ENCODE results near the gene SMDT1. TPM values are rescaled to one million over a fixed set of nuclear protein-coding genes. Genes with fewer than 3 reads are reported as not detected.
"Not testable (repeated sequence)": the region's sequence is repeated elsewhere in the genome, so short reads cannot be mapped to it uniquely, and the experiment has no call there.

Gene SMDT1
- total RNA-seq, 1 donor from 2014 or later, result 179 TPM

DNA sequence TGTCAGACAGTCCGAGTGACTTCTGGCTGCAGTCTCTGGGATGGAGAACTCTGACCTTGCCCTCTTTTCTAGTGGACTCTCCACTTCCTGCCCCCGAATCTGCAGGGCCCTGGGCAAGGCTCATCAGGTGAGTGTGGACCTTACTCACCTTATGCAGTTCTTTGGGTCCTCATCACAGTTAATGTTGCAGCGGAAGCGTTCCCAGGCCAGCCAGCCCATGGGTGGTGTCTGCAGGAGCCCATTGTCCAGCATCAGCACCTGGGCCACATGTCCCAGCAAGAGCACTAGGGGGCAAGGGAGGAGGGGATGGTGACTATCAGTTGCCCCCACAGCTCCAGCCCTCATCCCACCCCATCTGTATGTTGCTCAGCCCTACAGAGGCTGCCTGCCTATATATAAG is 11.2 kb upstream of the SMDT1 start:
- ATAC-seq (ENCODE audit: poor library complexity) (no peak), DNase-seq (peak; percentile 17)
- intact Hi-C loops (cut with DNase I), result no loop called here

- intact Hi-C loops (cut with DNase I), result no loop called here
- DNase-seq, result peak; percentile 17
- peak; percentile 3 for ATAC-seq (ENCODE audit: poor library complexity)
These were observed 9.5 kb upstream of the SMDT1 start for GRCh38 chr22:42069801-42070516.

DNA sequence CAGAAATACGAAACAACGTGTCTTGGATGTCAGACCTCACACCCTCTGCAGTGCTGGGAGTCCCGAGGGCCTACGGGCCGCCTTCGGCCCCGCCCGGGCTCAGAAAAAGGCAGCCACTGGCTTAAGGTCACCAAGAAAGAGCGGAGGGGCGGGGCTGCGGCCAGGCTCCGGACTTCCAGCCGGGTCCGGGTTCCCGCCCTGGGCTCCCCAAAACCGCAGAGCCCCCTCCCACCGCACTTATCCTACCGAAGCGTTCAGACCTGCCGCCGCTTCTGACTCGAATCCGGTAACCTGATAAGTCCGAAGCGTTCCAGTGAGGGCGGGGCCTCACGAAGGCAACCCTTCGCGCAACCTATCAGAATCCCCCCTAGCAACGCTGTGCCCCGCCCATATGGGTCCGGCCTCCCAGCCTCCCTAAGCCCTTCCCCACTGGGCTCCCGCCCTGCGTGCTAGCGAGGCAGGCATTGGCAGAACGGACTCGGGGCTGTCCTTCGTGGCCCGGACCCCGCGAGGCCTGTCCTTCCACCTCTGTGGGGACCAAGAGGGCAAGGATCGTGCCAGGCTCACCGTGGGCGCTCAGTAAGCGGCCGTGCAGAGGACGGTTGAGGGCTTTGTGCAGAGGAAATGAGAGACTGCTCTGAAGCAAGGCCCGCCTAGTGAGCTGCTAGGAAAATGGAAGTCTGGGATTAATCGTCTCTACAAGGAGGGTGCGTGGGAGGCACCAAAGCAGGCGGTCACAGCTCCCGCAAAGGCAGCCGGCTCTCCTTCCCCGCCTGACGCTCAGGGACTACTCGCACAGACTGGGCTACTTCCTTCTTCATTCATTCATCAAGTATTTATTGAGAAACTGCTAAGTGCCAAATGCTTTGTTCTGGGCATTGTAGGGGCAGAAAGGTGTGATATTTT is 8.7 kb upstream of the SMDT1 start, which contains the start of gene NAGA:
TSS of gene NAGA (minus strand) at position 296 of the 906 bp plus-strand sequence. CDS start 515 bp downstream, outside the sequence.
- intact Hi-C loops (cut with DNase I), result no loop called here
- ATAC-seq (ENCODE audit: poor library complexity) (peak; percentile 94), DNase-seq (peak; percentile 98)

DNA sequence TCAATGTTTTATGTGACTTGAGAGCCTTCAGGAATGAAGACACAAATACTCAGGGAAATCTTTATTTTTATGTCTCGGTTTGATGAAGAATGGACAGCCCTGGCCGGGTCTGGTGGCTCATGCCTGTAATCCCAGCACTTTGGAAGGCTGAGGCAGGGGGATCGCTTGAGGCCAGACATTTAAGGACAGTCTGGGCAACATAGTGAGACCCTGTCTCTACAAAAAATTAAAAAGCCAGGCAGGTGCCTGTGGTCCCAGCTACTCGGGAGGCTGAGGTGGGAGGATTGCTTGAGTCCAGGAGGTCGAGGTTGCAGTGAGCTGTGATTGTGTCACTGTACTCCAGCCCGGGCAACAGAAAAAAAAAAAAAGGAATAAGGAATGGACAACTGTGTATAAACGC is 8.0 kb upstream of the SMDT1 start:
- DNase-seq, result peak; percentile 13
- ATAC-seq (ENCODE audit: poor library complexity); intact Hi-C loops (cut with DNase I): not testable (repeated sequence)

GRCh38 chr22:42072606-42073330 is 6.7 kb upstream of the SMDT1 start:
- peak; percentile 19 for ATAC-seq (ENCODE audit: poor library complexity)

GRCh38 chr22:42073621-42074041 is 5.9 kb upstream of the SMDT1 start:
- ATAC-seq (ENCODE audit: poor library complexity) (no peak), DNase-seq (no peak)
- intact Hi-C loops (cut with DNase I), result no loop called here

More at GRCh38 chr22:42072606-42073330, 6.7 kb upstream of the SMDT1 start:
- peak; percentile 42 for DNase-seq
- intact Hi-C loops (cut with DNase I), result no loop called here

GRCh38 chr22:42074132-42074811 is 5.2 kb upstream of the SMDT1 start, which contains the start of gene PHETA2:
TSS of gene PHETA2 (plus strand) at chr22:42074248. CDS start at chr22:42077294, 3,046 bp downstream.
- intact Hi-C loops (cut with DNase I), result no loop called here
- ATAC-seq (ENCODE audit: poor library complexity), result peak; percentile 10

GRCh38 chr22:42074846-42075676 is 4.4 kb upstream of the SMDT1 start:
- intact Hi-C loops (cut with DNase I), result no loop called here
- ATAC-seq (ENCODE audit: poor library complexity), result no peak
- peak; percentile 19 for DNase-seq

More at GRCh38 chr22:42074132-42074811, 5.2 kb upstream of the SMDT1 start, which contains the start of gene PHETA2:
- DNase-seq, result peak; percentile 76

DNA sequence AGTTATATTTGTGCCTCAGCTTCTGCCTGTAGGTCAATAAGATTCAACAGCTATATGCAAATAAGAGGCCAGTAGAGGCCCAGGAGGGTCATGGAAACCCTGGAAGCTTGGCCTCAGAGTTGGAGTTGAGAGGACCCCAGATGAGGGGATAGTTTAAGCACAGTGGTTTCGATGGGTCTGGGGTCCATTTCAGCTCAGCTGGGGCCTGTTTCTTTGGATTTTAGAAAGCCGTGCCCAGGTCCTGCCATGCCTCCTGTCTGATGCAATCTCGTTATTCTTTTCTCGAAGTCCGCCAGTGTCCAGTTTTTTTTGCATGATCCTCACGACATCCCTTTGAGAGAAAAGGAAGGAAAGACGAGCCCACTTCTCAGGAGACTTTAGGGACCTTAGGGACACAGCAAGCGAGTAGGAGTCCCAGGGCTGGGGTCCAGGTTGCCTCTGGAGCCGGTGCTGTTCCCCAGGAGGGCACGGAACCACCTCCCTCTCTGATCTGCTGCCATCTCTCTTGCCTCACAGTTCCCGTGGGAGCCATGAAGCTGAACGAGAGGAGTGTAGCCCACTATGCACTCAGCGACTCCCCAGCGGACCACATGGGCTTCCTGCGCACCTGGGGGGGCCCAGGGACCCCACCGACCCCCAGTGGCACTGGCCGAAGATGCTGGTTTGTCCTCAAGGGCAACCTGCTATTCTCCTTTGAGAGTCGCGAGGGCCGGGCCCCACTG is 2.6 kb upstream of the SMDT1 start:
- peak; percentile 44 for DNase-seq
- intact Hi-C loops (cut with DNase I), result no loop called here
- ATAC-seq (ENCODE audit: poor library complexity), result no peak

DNA sequence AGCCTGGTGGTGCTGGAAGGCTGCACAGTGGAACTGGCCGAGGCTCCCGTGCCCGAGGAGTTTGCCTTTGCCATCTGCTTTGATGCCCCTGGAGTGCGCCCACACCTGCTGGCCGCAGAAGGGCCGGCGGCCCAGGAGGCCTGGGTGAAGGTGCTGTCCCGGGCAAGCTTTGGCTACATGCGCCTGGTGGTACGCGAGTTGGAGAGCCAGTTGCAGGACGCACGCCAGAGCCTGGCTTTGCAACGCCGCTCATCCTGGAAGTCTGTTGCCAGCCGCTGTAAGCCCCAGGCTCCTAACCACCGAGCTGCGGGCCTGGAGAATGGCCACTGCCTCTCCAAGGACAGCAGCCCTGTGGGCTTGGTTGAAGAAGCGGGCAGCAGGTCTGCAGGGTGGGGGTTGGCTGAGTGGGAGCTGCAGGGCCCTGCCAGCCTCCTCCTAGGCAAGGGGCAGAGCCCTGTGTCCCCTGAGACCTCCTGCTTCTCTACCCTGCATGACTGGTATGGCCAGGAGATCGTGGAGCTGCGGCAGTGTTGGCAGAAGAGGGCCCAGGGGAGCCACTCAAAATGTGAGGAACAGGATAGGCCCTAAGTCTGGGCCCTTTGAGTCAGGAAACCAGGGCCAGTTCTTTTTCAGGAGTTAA is 1.9 kb upstream of the SMDT1 start:
- ATAC-seq (ENCODE audit: poor library complexity), result no peak
- intact Hi-C loops (cut with DNase I), result no loop called here
- peak; percentile 45 for DNase-seq

DNA sequence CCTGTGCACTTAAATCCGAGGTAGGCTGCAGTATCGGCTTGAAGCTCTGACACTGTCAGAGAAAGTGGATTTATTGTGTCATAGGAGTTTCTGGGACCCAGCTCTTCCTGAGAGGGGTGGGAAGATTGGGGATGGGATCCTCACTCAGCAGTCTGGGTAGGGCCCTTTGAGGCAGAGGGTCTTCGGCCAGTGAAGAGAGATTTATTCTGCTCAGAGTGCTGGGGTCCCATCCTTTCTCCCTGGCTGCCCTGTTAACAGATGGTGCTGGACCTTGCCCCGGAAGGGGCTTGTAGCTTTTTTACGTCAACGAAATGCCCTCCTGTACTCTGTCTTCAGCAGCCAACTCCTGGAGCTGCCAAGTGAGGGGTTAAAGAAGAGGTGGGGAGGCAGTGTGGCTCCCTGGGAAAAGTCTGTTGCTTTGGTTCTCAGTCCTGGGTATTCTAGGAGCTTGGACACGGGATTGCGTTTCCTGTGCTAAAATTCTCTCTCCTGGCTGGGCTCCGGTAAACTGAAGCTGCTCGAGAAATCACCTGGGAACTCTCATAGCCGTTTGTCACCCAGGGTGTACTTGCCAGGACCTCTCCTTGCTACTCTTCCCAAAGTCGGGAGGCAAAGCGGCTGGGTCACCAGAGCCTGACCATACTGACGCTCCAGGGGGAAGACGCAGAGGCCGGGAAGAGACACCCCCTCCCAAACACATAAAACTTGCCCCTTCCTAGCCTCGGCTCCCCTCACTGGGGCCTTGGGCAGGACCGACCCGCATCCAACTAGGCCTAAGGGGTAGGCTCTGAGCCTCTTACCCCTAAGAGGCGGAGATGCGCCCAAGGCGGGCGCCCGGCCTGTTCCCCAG is 806 bp upstream of the SMDT1 start:
- intact Hi-C loops (cut with DNase I), result no loop called here
- DNase-seq (peak; percentile 29), ATAC-seq (ENCODE audit: poor library complexity) (peak; percentile 21)

DNA sequence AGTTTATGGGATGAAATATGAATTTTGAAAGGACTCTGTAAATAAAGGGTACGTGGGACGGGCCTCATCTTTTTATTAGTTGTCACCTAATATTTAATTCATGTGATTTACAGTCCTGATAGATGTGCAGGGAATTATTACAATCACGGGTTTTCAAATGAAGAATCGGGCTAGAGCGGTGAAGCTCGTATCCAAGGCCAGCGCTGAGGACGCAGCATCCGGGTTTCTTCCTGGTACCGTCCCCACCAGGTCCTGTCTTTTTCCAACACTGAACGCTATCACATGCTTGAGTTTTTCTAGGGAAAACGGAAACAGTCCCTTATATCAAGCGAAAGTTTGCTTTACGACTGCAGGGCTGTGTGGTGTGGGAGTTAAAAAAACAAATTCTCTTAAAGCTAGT is 787 bp downstream of the SMDT1 start:
- ATAC-seq (ENCODE audit: poor library complexity) (no peak), DNase-seq (peak; percentile 53)
- intact Hi-C loops (cut with DNase I), result no loop called here

- no peak for ATAC-seq (ENCODE audit: poor library complexity)
- intact Hi-C loops (cut with DNase I), result no loop called here
- DNase-seq, result peak; percentile 3
These were observed 3.6 kb downstream of the SMDT1 start for GRCh38 chr22:42083119-42083518.

DNA sequence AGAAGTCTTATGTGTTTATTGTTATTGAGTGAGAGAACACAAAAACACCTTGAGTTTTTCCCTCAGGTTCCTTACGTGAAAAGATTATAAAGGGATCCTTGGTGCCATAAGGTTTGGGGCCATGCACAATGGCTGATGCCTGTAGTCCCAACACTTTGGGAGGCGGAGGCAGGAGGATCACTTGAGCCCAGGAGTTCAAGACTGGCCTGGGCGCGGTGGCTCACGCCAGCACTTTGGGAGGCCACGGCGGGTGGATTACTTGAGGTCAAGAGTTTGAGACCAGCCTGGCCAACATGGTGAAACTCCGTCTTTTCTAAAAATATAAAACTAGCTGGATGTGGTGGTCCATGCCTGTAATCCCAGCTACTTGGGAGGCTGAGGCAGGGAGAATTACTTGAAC is 5.4 kb downstream of the SMDT1 start:
- ATAC-seq (ENCODE audit: poor library complexity), result no peak
- intact Hi-C loops (cut with DNase I), result no loop called here
- no peak for DNase-seq

DNA sequence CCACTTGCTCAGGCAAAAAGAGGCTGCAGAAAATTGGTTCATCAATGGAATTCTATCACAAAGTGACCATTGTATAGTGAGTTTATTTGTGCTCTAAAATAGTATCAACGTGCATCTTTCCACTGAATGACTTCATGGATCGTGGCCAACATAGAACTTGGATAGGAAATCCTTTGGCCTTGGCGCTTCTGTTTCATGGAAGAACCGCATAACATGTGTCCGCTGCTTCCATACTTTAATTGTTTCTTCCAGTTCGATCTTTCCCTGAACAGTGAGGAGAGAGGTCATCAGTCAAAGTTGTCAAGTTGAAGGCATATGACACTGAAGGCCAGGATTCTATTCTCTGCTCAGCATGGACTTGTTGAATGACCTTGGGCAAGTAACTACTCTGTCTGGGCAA is 6.6 kb downstream of the SMDT1 start:
- no peak for ATAC-seq (ENCODE audit: poor library complexity)
- DNase-seq, result no peak
- intact Hi-C loops (cut with DNase I), result no loop called here
